ENCODE data around the gene CIC. TPM values are rescaled to one million over a fixed set of nuclear protein-coding genes. Genes with fewer than 3 reads are reported as not detected.
A peak's percentile ranks its signal among the peaks of the same experiment; 100 is the strongest.

Gene CIC
- total and polyA plus RNA-seq, 2 of the 13 experiments (the other 11 are each of a cell fraction or from before 2014, with no cell fraction given), result 5.9 to 8.0 TPM

GRCh38 chr19:42281146-42281826 lies 12.2 kb downstream of the CIC start (continued):
- no peak for TF ChIP-seq NFATC3 (CRISPR knock-in tag; IDR thresholded peaks at IDR 0.05)
- TF ChIP-seq SYNCRIP (IDR thresholded peaks at IDR 0.05; ENCODE audit: insufficient read depth, low read depth, low read length), result no peak
- TF ChIP-seq MXI1 (IDR thresholded peaks at IDR 0.05; ENCODE audit: borderline replicate concordance, low read depth, low read length), result no peak
- TF ChIP-seq ZNF362 (CRISPR knock-in tag; IDR thresholded peaks at IDR 0.05; ENCODE audit: borderline replicate concordance), result no peak
- no peak for TF ChIP-seq ZNF503 (CRISPR knock-in tag; IDR thresholded peaks at IDR 0.05)
- TF ChIP-seq NFRKB (IDR thresholded peaks at IDR 0.05), result no peak
- TF ChIP-seq YY1 (IDR thresholded peaks at IDR 0.05; ENCODE audit: insufficient read depth, insufficient replicate concordance, low read depth, low read length), result no peak
- TF ChIP-seq IRF2 (CRISPR knock-in tag; IDR thresholded peaks at IDR 0.05), result no peak
- 0 out of 2 replicates have a peak, but pooled peaks have one; percentile 29 for TF ChIP-seq ZNF451 (CRISPR knock-in tag; IDR thresholded peaks at IDR 0.05)
- TF ChIP-seq GLI4 (CRISPR knock-in tag; IDR thresholded peaks at IDR 0.05; ENCODE audit: borderline replicate concordance), result no peak
- TF ChIP-seq ZNF543 (CRISPR knock-in tag; IDR thresholded peaks at IDR 0.05), result no peak
- TF ChIP-seq MAFF (IDR thresholded peaks at IDR 0.05; ENCODE audit: low read depth, low read length), result no peak
- TF ChIP-seq HBP1 (CRISPR knock-in tag; IDR thresholded peaks at IDR 0.05; ENCODE audit: low read depth), result no peak
- TF ChIP-seq ZSCAN30 (CRISPR knock-in tag; IDR thresholded peaks at IDR 0.05), result 0 out of 2 replicates have a peak, but pooled peaks have one; percentile 19
- no peak for TF ChIP-seq ZNF496 (CRISPR knock-in tag; IDR thresholded peaks at IDR 0.05; ENCODE audit: insufficient replicate concordance)
- TF ChIP-seq ZNF513 (CRISPR knock-in tag; conservative IDR thresholded peaks at IDR 0.05), result no peak
